MM.1S (cell line): ENCODE data around the gene GCNT2.

ENCODE experiments used
- EZH2 ChIP-seq: fragments of 300-600 bp; sonication (generic); optimal IDR thresholded peaks from 2 replicates; pipeline ENCODE3; 2017; ENCODE audit warnings: low read depth, mild to moderate bottlenecking, antibody characterized with exemption, low read length, mixed read lengths
- EZH2phosphoT487 ChIP-seq: fragments of 300-600 bp; sonication (generic); IDR thresholded peaks from 2 replicates; pipeline ENCODE4 v1.6.1; 2018; ENCODE audit warnings: antibody characterized with exemption, low read length
- TF ChIP-seq, protein P1 (sequence below): fragments of 300-600 bp; sonication (generic); IDR thresholded peaks from 2 replicates; pipeline ENCODE4 v1.5.1; 2016; ENCODE audit warnings: antibody characterized with exemption, low read length, mixed read lengths

DNA sequence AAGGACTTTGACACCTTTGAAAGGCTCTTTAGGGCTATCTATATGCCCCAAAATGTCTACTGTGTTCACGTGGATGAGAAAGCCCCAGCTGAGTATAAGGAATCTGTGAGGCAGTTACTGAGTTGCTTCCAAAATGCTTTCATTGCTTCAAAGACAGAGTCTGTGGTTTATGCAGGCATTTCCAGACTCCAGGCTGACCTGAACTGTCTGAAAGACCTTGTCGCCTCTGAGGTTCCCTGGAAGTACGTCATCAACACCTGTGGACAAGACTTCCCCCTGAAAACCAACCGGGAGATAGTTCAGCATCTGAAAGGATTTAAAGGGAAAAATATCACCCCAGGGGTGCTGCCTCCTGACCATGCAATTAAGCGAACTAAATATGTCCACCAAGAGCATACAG, 65.2 kb downstream of the GCNT2 start:
- TF ChIP-seq EZH2phosphoT487 (no peak), EZH2 (no peak)
- TF ChIP-seq, protein P1, sequence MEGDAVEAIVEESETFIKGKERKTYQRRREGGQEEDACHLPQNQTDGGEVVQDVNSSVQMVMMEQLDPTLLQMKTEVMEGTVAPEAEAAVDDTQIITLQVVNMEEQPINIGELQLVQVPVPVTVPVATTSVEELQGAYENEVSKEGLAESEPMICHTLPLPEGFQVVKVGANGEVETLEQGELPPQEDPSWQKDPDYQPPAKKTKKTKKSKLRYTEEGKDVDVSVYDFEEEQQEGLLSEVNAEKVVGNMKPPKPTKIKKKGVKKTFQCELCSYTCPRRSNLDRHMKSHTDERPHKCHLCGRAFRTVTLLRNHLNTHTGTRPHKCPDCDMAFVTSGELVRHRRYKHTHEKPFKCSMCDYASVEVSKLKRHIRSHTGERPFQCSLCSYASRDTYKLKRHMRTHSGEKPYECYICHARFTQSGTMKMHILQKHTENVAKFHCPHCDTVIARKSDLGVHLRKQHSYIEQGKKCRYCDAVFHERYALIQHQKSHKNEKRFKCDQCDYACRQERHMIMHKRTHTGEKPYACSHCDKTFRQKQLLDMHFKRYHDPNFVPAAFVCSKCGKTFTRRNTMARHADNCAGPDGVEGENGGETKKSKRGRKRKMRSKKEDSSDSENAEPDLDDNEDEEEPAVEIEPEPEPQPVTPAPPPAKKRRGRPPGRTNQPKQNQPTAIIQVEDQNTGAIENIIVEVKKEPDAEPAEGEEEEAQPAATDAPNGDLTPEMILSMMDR, result no peak
